ENCODE data around the gene ZSCAN26. TPM values are rescaled to one million over a fixed set of nuclear protein-coding genes. Genes with fewer than 3 reads are reported as not detected.
"Not testable (repeated sequence)": the region's sequence is repeated elsewhere in the genome, so short reads cannot be mapped to it uniquely, and the experiment has no call there.

The ZSCAN26 gene
- total RNA-seq, 1 experiment from 2014 or later = 10.8 TPM

DNA sequence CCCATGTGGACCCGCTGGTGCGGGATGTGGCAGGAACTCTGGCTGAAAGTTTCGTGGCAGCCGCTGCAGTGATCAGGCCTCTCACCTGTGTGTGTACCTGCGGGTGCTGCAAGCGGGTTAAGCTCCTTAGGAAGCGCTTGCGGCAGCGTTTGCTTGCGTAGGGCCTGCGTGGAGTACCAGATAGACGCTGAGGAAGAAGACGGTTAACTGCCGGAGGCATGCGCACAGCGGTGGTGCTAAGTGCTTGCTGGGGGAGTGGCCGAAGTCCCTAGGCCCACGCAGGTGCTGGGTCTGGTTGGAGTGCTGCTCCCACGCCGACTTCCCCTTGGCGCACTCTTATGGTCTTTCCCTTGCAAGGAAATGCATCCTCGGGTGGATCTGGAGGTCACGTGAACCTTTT is 46.0 kb downstream of the ZSCAN26 start:
- H3K27ac ChIP-seq (ENCODE audit: low read length) = no peak overlapping the region
- TF ChIP-seq, protein P1, sequence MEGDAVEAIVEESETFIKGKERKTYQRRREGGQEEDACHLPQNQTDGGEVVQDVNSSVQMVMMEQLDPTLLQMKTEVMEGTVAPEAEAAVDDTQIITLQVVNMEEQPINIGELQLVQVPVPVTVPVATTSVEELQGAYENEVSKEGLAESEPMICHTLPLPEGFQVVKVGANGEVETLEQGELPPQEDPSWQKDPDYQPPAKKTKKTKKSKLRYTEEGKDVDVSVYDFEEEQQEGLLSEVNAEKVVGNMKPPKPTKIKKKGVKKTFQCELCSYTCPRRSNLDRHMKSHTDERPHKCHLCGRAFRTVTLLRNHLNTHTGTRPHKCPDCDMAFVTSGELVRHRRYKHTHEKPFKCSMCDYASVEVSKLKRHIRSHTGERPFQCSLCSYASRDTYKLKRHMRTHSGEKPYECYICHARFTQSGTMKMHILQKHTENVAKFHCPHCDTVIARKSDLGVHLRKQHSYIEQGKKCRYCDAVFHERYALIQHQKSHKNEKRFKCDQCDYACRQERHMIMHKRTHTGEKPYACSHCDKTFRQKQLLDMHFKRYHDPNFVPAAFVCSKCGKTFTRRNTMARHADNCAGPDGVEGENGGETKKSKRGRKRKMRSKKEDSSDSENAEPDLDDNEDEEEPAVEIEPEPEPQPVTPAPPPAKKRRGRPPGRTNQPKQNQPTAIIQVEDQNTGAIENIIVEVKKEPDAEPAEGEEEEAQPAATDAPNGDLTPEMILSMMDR (conservative IDR thresholded peaks at IDR 0.05; ENCODE audit: low read depth, low read length) = no peak
- TF ChIP-seq EZH2 (IDR thresholded peaks at IDR 0.05; ENCODE audit: low read length, unreplicated experiment) = no peak
- TF ChIP-seq EZH2phosphoT487 (IDR thresholded peaks at IDR 0.05; ENCODE audit: borderline replicate concordance, low read length) = no peak

DNA sequence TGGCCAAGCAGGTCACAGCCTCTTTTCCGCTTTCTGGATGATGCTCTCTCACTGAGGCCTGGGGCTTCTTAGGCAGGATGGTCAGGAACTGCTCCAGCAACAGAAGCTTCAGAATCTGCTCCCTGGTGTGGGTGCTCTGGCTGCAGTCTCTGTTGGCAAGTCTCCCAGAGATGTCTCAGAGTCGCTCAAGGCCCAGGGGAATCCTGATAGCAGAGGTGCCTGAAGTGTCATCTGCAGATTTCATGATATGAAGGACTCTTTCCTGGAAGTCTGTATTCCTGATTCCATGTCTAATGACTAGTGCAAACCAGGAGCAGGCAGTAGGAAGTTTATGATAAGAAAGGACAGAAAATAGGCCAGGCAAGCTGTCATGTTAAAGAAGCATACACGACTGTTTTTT is 48.7 kb downstream of the ZSCAN26 start:
- POLR2A ChIA-PET (ENCODE audit: unreplicated experiment) = no interaction called here
- CTCF ChIA-PET = no interaction called here
- H3K36me3 ChIP-seq (ENCODE audit: low read depth, low read length) = no peaks in the 10 kb centered on the region

More for the DNA sequence above, 46.0 kb downstream of the ZSCAN26 start:
- DNase-seq (no peak), ATAC-seq (no peak)
- no peaks in the 10 kb centered on the region for H4K20me1 ChIP-seq (ENCODE audit: low read length)
- H3K9me3 ChIP-seq (ENCODE audit: low read length) = no peaks in the 10 kb centered on the region
- no peaks in the 10 kb centered on the region for H3K4me1 ChIP-seq (ENCODE audit: insufficient read depth, low read length)
- CTCF ChIA-PET = no interaction called here
- intact Hi-C loops (cut with micrococcal nuclease) = no loop called here
- H3K4me3 ChIP-seq (ENCODE audit: low read length) = no peak overlapping the region
- H3K9ac ChIP-seq (ENCODE audit: low read length) = no peak overlapping the region
- BruUV-seq (replicated peaks) = no TSS peak
- H3K36me3 ChIP-seq (ENCODE audit: low read depth, low read length) = no peaks in the 10 kb centered on the region
- H3K4me2 ChIP-seq (ENCODE audit: low read length) = no peak overlapping the region
- no peaks in the 10 kb centered on the region for H3K9me2 ChIP-seq (replicated peaks; ENCODE audit: low read length)
- H3K27me3 ChIP-seq (ENCODE audit: low read length) = no peaks in the 10 kb centered on the region
- no peaks in the 10 kb centered on the region for H3F3A ChIP-seq (ENCODE audit: low read length, unreplicated experiment)
- H2AFZ ChIP-seq (ENCODE audit: low read length) = no peak overlapping the region
- POLR2A ChIA-PET (ENCODE audit: unreplicated experiment) = no interaction called here
- no peaks in the 10 kb centered on the region for H3K79me2 ChIP-seq (ENCODE audit: low read length)

DNA sequence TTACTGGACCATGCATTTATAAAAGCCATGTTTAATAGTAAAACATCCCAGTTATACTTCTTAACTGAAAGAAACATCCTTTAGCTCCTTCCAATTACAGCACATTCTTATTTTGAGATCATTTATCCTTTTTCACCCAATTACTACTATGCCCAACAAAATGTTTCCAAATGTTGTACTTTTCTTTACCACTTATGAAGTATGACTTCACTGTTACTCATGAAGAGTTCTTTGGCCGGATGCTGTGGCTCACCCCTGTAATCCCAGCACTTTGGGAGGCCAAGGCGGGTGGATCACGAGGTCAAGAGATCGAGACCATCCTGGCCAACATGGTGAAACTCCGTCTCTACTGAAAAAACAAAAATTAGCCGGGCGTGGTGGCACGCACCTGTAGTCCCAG is 50.9 kb downstream of the ZSCAN26 start:
- DNase-seq; H3K4me1 ChIP-seq (ENCODE audit: insufficient read depth, low read length); H2AFZ ChIP-seq (ENCODE audit: low read length); BruUV-seq (replicated peaks); CTCF ChIA-PET; H3K4me3 ChIP-seq (ENCODE audit: low read length); ATAC-seq; H3K79me2 ChIP-seq (ENCODE audit: low read length); H3K27me3 ChIP-seq (ENCODE audit: low read length); H3K9ac ChIP-seq (ENCODE audit: low read length); H3K4me2 ChIP-seq (ENCODE audit: low read length); H3F3A ChIP-seq (ENCODE audit: low read length, unreplicated experiment); H3K9me3 ChIP-seq (ENCODE audit: low read length); H4K20me1 ChIP-seq (ENCODE audit: low read length); H3K36me3 ChIP-seq (ENCODE audit: low read depth, low read length); POLR2A ChIA-PET (ENCODE audit: unreplicated experiment); H3K9me2 ChIP-seq (replicated peaks; ENCODE audit: low read length); H3K27ac ChIP-seq (ENCODE audit: low read length); intact Hi-C loops (cut with micrococcal nuclease): not testable (repeated sequence)

More for the DNA sequence above, 48.7 kb downstream of the ZSCAN26 start:
- Histone ChIP-seq H2AFZ (ENCODE audit: low read length) (no peak overlapping the region), H3K27me3 (ENCODE audit: low read length) (no peaks in the 10 kb centered on the region), H3K79me2 (ENCODE audit: low read length) (no peaks in the 10 kb centered on the region), H3K27ac (ENCODE audit: low read length) (no peak overlapping the region), H3F3A (ENCODE audit: low read length, unreplicated experiment) (no peaks in the 10 kb centered on the region), H3K9ac (ENCODE audit: low read length) (no peak overlapping the region), H4K20me1 (ENCODE audit: low read length) (no peaks in the 10 kb centered on the region), H3K4me1 (ENCODE audit: insufficient read depth, low read length) (no peaks in the 10 kb centered on the region), H3K9me3 (ENCODE audit: low read length) (no peaks in the 10 kb centered on the region), H3K4me3 (ENCODE audit: low read length) (no peak overlapping the region), H3K4me2 (ENCODE audit: low read length) (no peak overlapping the region), H3K9me2 (replicated peaks; ENCODE audit: low read length) (no peaks in the 10 kb centered on the region)
- no peak for ATAC-seq
- TF ChIP-seq, protein P1 (conservative IDR thresholded peaks at IDR 0.05; ENCODE audit: low read depth, low read length) = no peak
- BruUV-seq (replicated peaks) = no TSS peak
- intact Hi-C loops (cut with micrococcal nuclease) = no loop called here
- peak; percentile 2 for DNase-seq
